ENCODE measurements around the gene WDFY4. TPM values are rescaled to one million over a fixed set of nuclear protein-coding genes. Genes with fewer than 3 reads are reported as not detected.

WDFY4 gene
- total RNA-seq, 1 experiment from 2014 or later: 0.22 TPM

GRCh38 chr10:48772059-48772458 is 87.4 kb downstream of the WDFY4 start:
- no peak overlapping the region for H3K27ac ChIP-seq (ENCODE audit: low read depth, low read length)
- peaks cover 26% of the 10 kb centered on the region; the same call in 1 of the 2 replicates for H3K27me3 ChIP-seq (ENCODE audit: insufficient read depth, low read length)
- no peaks in the 10 kb centered on the region for H3K9me3 ChIP-seq (ENCODE audit: control insufficient read depth in 1 of 2, insufficient read depth in 1 of 2, low read depth in 1 of 2, low read length in 2 of 2)
- TF ChIP-seq ZNF274 (IDR thresholded peaks at IDR 0.05; ENCODE audit: low read depth, low read length) (no peak), SIN3A (IDR thresholded peaks at IDR 0.05; ENCODE audit: low read depth) (no peak), SRF (IDR thresholded peaks at IDR 0.05; ENCODE audit: low read depth) (no peak), CBX3 (IDR thresholded peaks at IDR 0.05; ENCODE audit: low read depth) (no peak), POLR2A (IDR thresholded peaks at IDR 0.05; ENCODE audit: borderline replicate concordance, extremely low read depth, insufficient read depth, insufficient read length) (no peak), SP1 (IDR thresholded peaks at IDR 0.05; ENCODE audit: low read depth) (no peak), EGR1 (IDR thresholded peaks at IDR 0.05; ENCODE audit: low read depth) (no peak), MAX (IDR thresholded peaks at IDR 0.05) (no peak), ATF3 (IDR thresholded peaks at IDR 0.05) (no peak), POLR2AphosphoS5 (IDR thresholded peaks at IDR 0.05; ENCODE audit: low read depth, low read length) (no peak), JUND (IDR thresholded peaks at IDR 0.05) (no peak), CTCF (IDR thresholded peaks at IDR 0.05 in 2 of 3, conservative IDR thresholded peaks at IDR 0.05 in 1 of 3; ENCODE audit: borderline replicate concordance in 1 of 3, insufficient read depth in 1 of 3, low read depth in 2 of 3, low read length in 2 of 3) (no peak), CEBPB (IDR thresholded peaks at IDR 0.05; ENCODE audit: low read depth) (no peak), RAD21 (IDR thresholded peaks at IDR 0.05; ENCODE audit: low read depth) (no peak)
- ChIA-PET RAD21 (ENCODE audit: low non-redundant PET in 1 of 2, low total read pairs in 2 of 2, uncharacterized antibody in 2 of 2, unreplicated experiment in 2 of 2) (no interaction called here), CTCF (no interaction called here), POLR2A (no interaction called here)
- no TSS peak for BruUV-seq (replicated peaks)
- no peak for DNase-seq (ENCODE audit: low read depth, low spot score)
- no peak for ATAC-seq
- H2AFZ ChIP-seq (ENCODE audit: low read depth, low read length, poor library complexity, severe bottlenecking): no peak overlapping the region
- H3K79me2 ChIP-seq (ENCODE audit: insufficient read depth, low read length): no peaks in the 10 kb centered on the region
- H3K4me2 ChIP-seq (ENCODE audit: low read length): no peak overlapping the region
- intact Hi-C loops (cut with micrococcal nuclease): no loop called here
- H3K36me3 ChIP-seq (ENCODE audit: control insufficient read depth in 1 of 2, insufficient read depth in 2 of 2, low read length in 2 of 2): no peaks in the 10 kb centered on the region
- H3K4me1 ChIP-seq (ENCODE audit: control insufficient read depth in 1 of 2, insufficient read depth in 2 of 2, low read length in 2 of 2): no peaks in the 10 kb centered on the region
- H3K9me2 ChIP-seq (ENCODE audit: insufficient read depth): no peaks in the 10 kb centered on the region
- H4K20me1 ChIP-seq (ENCODE audit: insufficient read depth): no peaks in the 10 kb centered on the region
- no peak overlapping the region for H3K9ac ChIP-seq (ENCODE audit: low read length)
- H3K4me3 ChIP-seq (replicated peaks in 1 of 2; ENCODE audit: low read depth in 1 of 2, low read length in 2 of 2): no peak overlapping the region
